Sigmoid colon (tissue), 4 donors: ENCODE measurements around the gene VPS35L.

Experiments
- CTCF ChIP-seq, 4 experiments: fragments of 450-650 bp in 3 of 4; fragments of 200-600 bp in 1 of 4; IDR thresholded peaks; one replicate each; pipeline ENCODE4 v1.5.1; 2016 to 2019; ENCODE audit warnings: antibody characterized with exemption in 4 of 4, mild to moderate bottlenecking in 3 of 4, moderate library complexity in 2 of 4
- EP300 ChIP-seq, 4 donors: sonication (generic); formaldehyde crosslinking; IDR thresholded peaks; one replicate each; pipeline ENCODE4 v1.6.1; 2017; ENCODE audit warnings: antibody characterized with exemption in 4 of 4

- TF ChIP-seq CTCF (IDR thresholded peaks at IDR 0.05) (no peak), EP300 (IDR thresholded peaks at IDR 0.05) (no peak)
Measured at GRCh38 chr16:19687279-19687678, 131.8 kb downstream of the VPS35L start.
